Transverse colon (tissue), 4 donors: ENCODE data around the gene MOGAT1. TPM values are rescaled to one million over a fixed set of nuclear protein-coding genes. Genes with fewer than 3 reads are reported as not detected.
"Not testable (repeated sequence)": the region's sequence is repeated elsewhere in the genome, so short reads cannot be mapped to it uniquely, and the experiment has no call there.

ENCODE experiments used
- DNase-seq: peaks from one replicate; pipeline ENCODE4 v3.0.0-alpha.2; 2019
- H3K27ac ChIP-seq, 4 donors: fragments of 200-600 bp; sonication (generic); 2 replicates each; pipeline ENCODE4 v1.5.1; 2016 to 2018; ENCODE audit warnings: inconsistent platforms in 4 of 4
- H3K27me3 ChIP-seq: fragments of 200-600 bp; sonication (generic); 2 replicates; pipeline ENCODE4 v1.5.1; 2017; ENCODE audit warnings: inconsistent platforms
- H3K36me3 ChIP-seq, 4 donors: fragments of 200-600 bp; sonication (generic); 2 replicates each; pipeline ENCODE4 v1.5.1; 2017 to 2019; ENCODE audit warnings: inconsistent platforms in 4 of 4
- H3K4me1 ChIP-seq, 4 donors: fragments of 200-600 bp; sonication (generic); 2 replicates each; pipeline ENCODE4 v1.5.1; 2017 to 2020; ENCODE audit warnings: inconsistent platforms in 4 of 4
- H3K4me3 ChIP-seq, 4 donors: fragments of 200-600 bp; sonication (generic); 1 replicate in 1 of 4; 2 replicates in 3 of 4; pipeline versions ENCODE4 v1.5.1 to v1.6.1; 2017 to 2019; ENCODE audit warnings: inconsistent platforms in 4 of 4
- H3K9me3 ChIP-seq, 2 donors: fragments of 200-600 bp; sonication (generic); 2 replicates each; pipeline ENCODE4 v1.5.1; 2017 to 2019; ENCODE audit warnings: inconsistent platforms in 2 of 2
- EP300 ChIP-seq: sonication (generic); formaldehyde crosslinking; IDR thresholded peaks from one replicate; pipeline ENCODE4 v1.6.1; 2017; ENCODE audit warnings: antibody characterized with exemption, low read depth
- POLR2A ChIP-seq: fragments of 450-650 bp; IDR thresholded peaks from one replicate; pipeline ENCODE4 v1.6.1; 2016; ENCODE audit warnings: antibody characterized with exemption, mild to moderate bottlenecking, moderate library complexity
- POLR2AphosphoS5 ChIP-seq, 3 donors: sonication (generic); formaldehyde crosslinking; IDR thresholded peaks; one replicate each; pipeline ENCODE4 v1.6.1; 2016; ENCODE audit warnings: antibody characterized with exemption in 3 of 3
- WGBS, 2 donors: methylation state at CpG; one replicate each; pipeline ENCODE4 v1.1.5; 2018; ENCODE audit warnings: low coverage in 1 of 2; 5-methylcytosine and 5-hydroxymethylcytosine counted together
- in situ Hi-C, 4 donors: fragments of 200-750 bp; cut with MboI; loops; one replicate each; pipeline versions ENCODE4 v1.15.0 to v1.15.1; 2017; ENCODE audit warnings: low sequenced_read_pairs in 3 of 4, low pct_ligation_motif_present in 1 of 4, low pct_unique_long_range_greater_than_20kb in 1 of 4
- intact Hi-C: fragments of 100-400 bp; cut with DNase I; formaldehyde crosslinking; loops from one replicate; pipeline ENCODE4 v1.15.1; 2023; ENCODE audit warnings: low total_unique reads
- total RNA-seq, 4 donors: library from RNA; depleted of rRNA; stranded (reverse); fragments of >200 nt; gene quantifications; one replicate each; pipeline ENCODE4 v1.1.0, GENCODE V29; 2016
- TF ChIP-seq, protein P1 (sequence below), 5 experiments: fragments of 200-600 bp in 3 of 5; fragments of 450-650 bp in 2 of 5; sonication (generic) in 3 of 5; IDR thresholded peaks; 1 replicate in 2 of 5; 2 replicates in 3 of 5; pipeline ENCODE4 v1.5.1; 2016 to 2017; ENCODE audit warnings: antibody characterized with exemption in 5 of 5, inconsistent platforms in 3 of 5, mild to moderate bottlenecking in 2 of 5, moderate library complexity in 1 of 5

Gene MOGAT1
- total RNA-seq, 4 donors from 2014 or later, result 0.80 TPM; not detected in 3

DNA sequence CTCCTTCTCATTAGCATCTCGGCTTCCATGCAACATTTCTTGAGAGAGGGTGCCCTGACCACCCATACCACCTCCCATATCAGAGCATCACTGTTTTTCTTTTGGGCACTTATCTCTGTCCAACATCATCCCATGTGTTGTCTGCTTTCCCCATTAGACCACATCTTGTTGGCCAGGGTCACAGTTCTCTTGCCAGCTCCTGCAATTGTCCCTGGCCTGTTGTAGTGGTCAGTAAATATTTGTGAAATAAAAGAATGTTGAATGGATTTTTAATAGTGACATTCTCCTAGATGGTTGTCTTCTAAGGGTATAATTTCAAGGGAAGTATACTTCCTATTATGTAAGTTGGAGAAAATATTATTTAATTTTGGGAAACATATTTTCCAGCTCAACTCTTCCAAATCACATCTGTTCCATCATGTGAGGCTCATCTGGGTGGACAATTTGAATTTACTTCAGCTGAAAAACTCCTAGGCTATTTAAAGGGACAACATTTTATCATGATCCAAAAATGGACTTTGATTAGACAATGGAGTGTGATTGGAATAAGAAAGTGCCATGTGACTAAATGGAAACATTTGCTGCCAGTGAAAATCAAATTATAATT, 83.0 kb downstream of the MOGAT1 start:
- intact Hi-C loops (no loop called here), in situ Hi-C loops (no loop called here)
- 92% methylated on average over 1 of the region's 1 CpG; no CpG with 5 or more reads in 1 of the 2 donors for WGBS, 2 donors

DNA sequence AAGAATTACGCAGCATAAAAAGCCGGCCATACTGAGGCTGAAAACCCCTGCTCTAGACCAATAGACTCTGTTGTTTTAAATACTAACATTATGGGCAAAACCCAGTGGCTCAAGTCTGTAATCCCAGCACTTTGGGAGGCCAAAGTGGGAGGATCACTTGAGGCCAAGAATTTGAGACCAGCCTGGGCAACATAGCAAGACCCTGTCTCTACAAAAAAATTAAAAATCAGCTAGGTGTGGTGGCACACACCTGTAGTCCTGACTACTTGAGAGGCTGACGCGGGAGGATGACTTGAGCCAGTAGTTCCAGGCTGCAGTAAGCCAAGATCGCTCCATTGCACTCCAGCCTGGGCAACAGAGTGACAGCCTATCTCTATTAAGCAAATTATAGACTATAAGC, 84.1 kb downstream of the MOGAT1 start:
- intact Hi-C loops, H3K27ac ChIP-seq, H3K4me3 ChIP-seq, H3K9me3 ChIP-seq, H3K27me3 ChIP-seq, H3K36me3 ChIP-seq, DNase-seq, in situ Hi-C loops: not testable (repeated sequence)
- peaks cover 3 to 18% (median 7%) of the 10 kb centered on the region in 4 donors for H3K4me1 ChIP-seq
- WGBS, 2 donors, result 98 to 100% methylated on average over 1 to 5 of the region's 5 CpGs

More for the DNA sequence above, 83.0 kb downstream of the MOGAT1 start:
- TF ChIP-seq EP300, result no peak
- no peak for TF ChIP-seq POLR2A
- no peak for TF ChIP-seq POLR2AphosphoS5 (IDR thresholded peaks at IDR 0.05)
- TF ChIP-seq, protein P1, sequence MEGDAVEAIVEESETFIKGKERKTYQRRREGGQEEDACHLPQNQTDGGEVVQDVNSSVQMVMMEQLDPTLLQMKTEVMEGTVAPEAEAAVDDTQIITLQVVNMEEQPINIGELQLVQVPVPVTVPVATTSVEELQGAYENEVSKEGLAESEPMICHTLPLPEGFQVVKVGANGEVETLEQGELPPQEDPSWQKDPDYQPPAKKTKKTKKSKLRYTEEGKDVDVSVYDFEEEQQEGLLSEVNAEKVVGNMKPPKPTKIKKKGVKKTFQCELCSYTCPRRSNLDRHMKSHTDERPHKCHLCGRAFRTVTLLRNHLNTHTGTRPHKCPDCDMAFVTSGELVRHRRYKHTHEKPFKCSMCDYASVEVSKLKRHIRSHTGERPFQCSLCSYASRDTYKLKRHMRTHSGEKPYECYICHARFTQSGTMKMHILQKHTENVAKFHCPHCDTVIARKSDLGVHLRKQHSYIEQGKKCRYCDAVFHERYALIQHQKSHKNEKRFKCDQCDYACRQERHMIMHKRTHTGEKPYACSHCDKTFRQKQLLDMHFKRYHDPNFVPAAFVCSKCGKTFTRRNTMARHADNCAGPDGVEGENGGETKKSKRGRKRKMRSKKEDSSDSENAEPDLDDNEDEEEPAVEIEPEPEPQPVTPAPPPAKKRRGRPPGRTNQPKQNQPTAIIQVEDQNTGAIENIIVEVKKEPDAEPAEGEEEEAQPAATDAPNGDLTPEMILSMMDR (IDR thresholded peaks at IDR 0.05), result no peak
- H3K27me3 ChIP-seq, result no peaks in the 10 kb centered on the region
- peaks cover 3 to 18% (median 7%) of the 10 kb centered on the region in 4 donors for H3K4me1 ChIP-seq
- no peak overlapping the region for H3K4me3 ChIP-seq
- no peak overlapping the region for H3K27ac ChIP-seq
- H3K36me3 ChIP-seq, result no peaks in the 10 kb centered on the region
- DNase-seq, result no peak
- no peaks in the 10 kb centered on the region for H3K9me3 ChIP-seq

DNA sequence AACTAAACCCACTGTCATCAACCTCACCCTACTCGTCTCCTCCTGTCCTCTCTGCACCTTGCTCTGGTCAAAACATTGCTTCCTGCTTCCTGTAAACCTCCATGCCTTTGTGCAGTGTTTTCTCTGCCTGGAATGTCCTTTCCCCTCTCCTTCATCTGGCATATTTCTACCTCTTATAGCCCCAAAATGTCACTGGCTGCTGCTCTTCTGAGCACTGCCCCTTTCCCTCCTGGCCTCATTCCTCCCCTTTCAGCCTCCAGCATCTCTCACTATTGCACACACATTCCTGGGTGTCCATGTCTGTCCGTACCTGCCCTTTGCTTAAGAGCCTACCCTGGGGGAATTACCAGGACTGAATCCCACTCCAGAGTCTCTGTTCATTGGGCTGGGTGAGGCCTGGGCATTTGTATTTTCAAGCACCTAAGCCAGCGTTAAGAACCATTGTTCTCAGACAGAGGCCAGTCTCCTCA, 84.9 kb downstream of the MOGAT1 start:
- Histone ChIP-seq H3K36me3 (no peaks in the 10 kb centered on the region), H3K4me3 (no peak overlapping the region), H3K9me3 (no peaks in the 10 kb centered on the region), H3K27ac (no peak overlapping the region), H3K27me3 (no peaks in the 10 kb centered on the region), H3K4me1 (peaks cover 3 to 18% (median 7%) of the 10 kb centered on the region in 4 donors)
- intact Hi-C loops, result no loop called here
- DNase-seq, result no peak
- in situ Hi-C loops, result no loop called here
- WGBS, 2 donors, result 67 to 90% methylated on average over 3 of the region's 3 CpGs
- no peak for TF ChIP-seq POLR2AphosphoS5 (IDR thresholded peaks at IDR 0.05)
- TF ChIP-seq, protein P1 (IDR thresholded peaks at IDR 0.05), result no peak
- TF ChIP-seq POLR2A, result no peak
- no peak for TF ChIP-seq EP300

DNA sequence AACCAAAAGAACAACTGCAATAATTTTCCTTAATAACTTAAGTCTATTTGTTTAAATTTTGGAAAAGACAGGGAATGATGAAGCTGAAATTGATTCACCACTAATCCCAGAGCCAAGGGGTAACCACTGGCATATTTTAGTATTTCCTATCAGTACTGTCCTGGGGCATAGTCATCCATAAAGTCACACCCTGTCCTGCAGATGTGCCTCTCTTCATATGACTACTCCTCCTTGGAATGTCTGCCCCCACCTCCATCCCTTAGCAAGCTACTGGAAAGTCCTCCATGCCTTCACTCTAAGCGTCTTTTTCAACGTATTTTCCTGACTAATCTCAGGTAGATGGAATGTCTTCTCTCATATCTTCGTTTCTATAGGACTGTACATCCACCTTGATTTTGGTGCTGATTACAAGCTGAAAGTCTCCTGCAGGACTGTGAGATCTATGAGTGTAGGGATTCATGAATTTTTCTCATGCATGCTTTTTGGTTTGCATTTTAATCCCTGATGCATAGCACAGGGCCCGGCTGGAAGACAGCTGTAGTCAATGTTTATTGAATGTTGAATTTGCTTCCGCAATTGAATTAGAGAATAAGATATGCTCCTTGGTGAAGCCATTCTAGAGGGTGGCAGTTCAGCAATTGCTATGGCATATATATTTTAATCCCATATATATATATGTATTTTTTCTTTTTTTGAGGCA, 85.6 kb downstream of the MOGAT1 start:
- no peaks in the 10 kb centered on the region for H3K36me3 ChIP-seq
- intact Hi-C loops, result no loop called here
- TF ChIP-seq POLR2AphosphoS5 (IDR thresholded peaks at IDR 0.05) (no peak), EP300 (no peak), POLR2A (no peak)
- TF ChIP-seq, protein P1 (IDR thresholded peaks at IDR 0.05), result no peak
- no peak for DNase-seq
- H3K9me3 ChIP-seq, result no peaks in the 10 kb centered on the region
- H3K4me3 ChIP-seq, result no peak overlapping the region
- peaks cover 3 to 17% (median 7%) of the 10 kb centered on the region in 4 donors for H3K4me1 ChIP-seq
- H3K27me3 ChIP-seq, result no peaks in the 10 kb centered on the region
- 72 to 83% methylated on average over 3 to 5 of the region's 5 CpGs for WGBS, 2 donors
- no peak overlapping the region for H3K27ac ChIP-seq
- in situ Hi-C loops, result no loop called here

Other genes with a start within 250 kb of the MOGAT1 start
- 10 to 100 TPM; 26.5 to 56.5 (median 48.7) TPM for gene SGPP2, start 247.1 kb upstream of the MOGAT1 start, total RNA-seq
- gene FARSB, start 15.6 kb upstream of the MOGAT1 start, total RNA-seq, result 10 to 100 TPM in 2 of 4 donors, 1 to 10 TPM in 2; 7.2 to 18.6 (median 9.5) TPM
- gene ACSL3, start 189.4 kb downstream of the MOGAT1 start, total RNA-seq, result 10 to 100 TPM; 22.4 to 54.1 (median 42.3) TPM